Measurements from ENCODE around the gene USO1.

DNA sequence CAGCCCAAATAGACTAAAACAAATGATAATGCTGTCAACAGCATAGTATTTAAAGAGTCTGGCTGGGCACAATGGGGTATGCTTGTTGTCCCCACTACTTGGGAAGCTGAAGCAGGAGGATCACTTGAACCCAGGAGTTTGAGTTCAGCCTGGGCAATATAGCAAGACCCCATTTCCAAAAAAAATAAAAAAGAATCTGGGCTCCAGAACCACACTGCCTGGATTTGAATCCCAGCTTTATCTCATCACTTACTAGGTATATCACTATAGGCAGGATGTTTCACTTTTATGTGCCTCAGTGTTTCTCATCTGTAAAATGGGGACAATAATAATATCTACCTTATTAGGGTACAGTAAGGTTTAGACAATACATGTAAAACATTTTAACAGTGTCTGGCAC lies 45.9 kb upstream of the USO1 start:
- no peak for TF ChIP-seq POLR2A (IDR thresholded peaks at IDR 0.05; ENCODE audit: low read length)
- TF ChIP-seq GATA1 (IDR thresholded peaks at IDR 0.05; ENCODE audit: low read depth, low read length) = no peak
